Measurements from ENCODE around the gene SCN2B. TPM values are rescaled to one million over a fixed set of nuclear protein-coding genes. Genes with fewer than 3 reads are reported as not detected.

Gene SCN2B
- total and polyA plus RNA-seq, 10 of the 15 experiments (the other 5 are each of a cell fraction or from before 2014, with no cell fraction given) = 0.01 TPM; not detected in 9

- no peak for TF ChIP-seq ZNF274 (IDR thresholded peaks at IDR 0.05; ENCODE audit: insufficient read depth, insufficient read length)
- no peak for TF ChIP-seq IRF5 (IDR thresholded peaks at IDR 0.05; ENCODE audit: borderline replicate concordance)
- TF ChIP-seq HCFC1 (IDR thresholded peaks at IDR 0.05; ENCODE audit: low read length) = no peak
- TF ChIP-seq ESRRA (IDR thresholded peaks at IDR 0.05; ENCODE audit: low read length) = no peak
Observed at GRCh38 chr11:118142081-118142480, 34.4 kb downstream of the SCN2B start (continued).

- no peaks in the 10 kb centered on the region for H3K4me1 ChIP-seq (ENCODE audit: control insufficient read depth, insufficient read depth, low read length)
- no peak for TF ChIP-seq CEBPB (IDR thresholded peaks at IDR 0.05; ENCODE audit: borderline replicate concordance in 1 of 2, low read depth in 2 of 2, low read length in 2 of 2)
- no CpG with 5 or more reads among the region's 1 CpG for WGBS (ENCODE audit: insufficient coverage, insufficient replicate concordance, low lambda C conversion rate, missing lambda C conversion rate)
- ATAC-seq (no peak), FAIRE-seq (no peak), DNase-seq (ENCODE audit: low read depth, low spot score) (no peak)
- H3K9ac ChIP-seq (ENCODE audit: control insufficient read depth, insufficient read depth, low read length) = no peak overlapping the region
- H3K79me2 ChIP-seq (ENCODE audit: control insufficient read depth, insufficient read depth, low read length) = no peaks in the 10 kb centered on the region
- SMC1A ChIA-PET (ENCODE audit: uncharacterized antibody, unreplicated experiment) = interaction anchor here (0.5 to 1.0 kb wide), 2 partner anchors 32 to 48 kb away, joined by 3 read pairs; no protein-coding TSS in a partner anchor
- CTCF ChIA-PET = interaction anchor here (0.7 to 2.0 kb wide), 3 partner anchors 32 to 157 kb away, joined by 3 to 10 read pairs (median 3); no protein-coding TSS in a partner anchor
- POLR2A ChIA-PET = interaction anchor here (0.6 kb wide), 1 partner anchor 147 kb away, joined by 5 read pairs; no protein-coding TSS in a partner anchor
- no peaks in the 10 kb centered on the region for H3K36me3 ChIP-seq (ENCODE audit: control insufficient read depth in 2 of 2, insufficient read depth in 2 of 2, low read length in 1 of 2)
- no TSS peak for BruUV-seq (replicated peaks)
- H2AFZ ChIP-seq (ENCODE audit: control insufficient read depth, low read depth, low read length) = no peak overlapping the region
- RAD21 ChIA-PET (ENCODE audit: unreplicated experiment) = interaction anchor here (0.6 to 1.0 kb wide), 4 partner anchors 14 to 508 kb away, joined by 3 read pairs; no protein-coding TSS in a partner anchor
- H3K4me2 ChIP-seq (ENCODE audit: control insufficient read depth, insufficient read depth) = no peak overlapping the region
- H3K9me3 ChIP-seq (replicated peaks; ENCODE audit: control insufficient read depth, insufficient read depth, low read length) = no peaks in the 10 kb centered on the region
- peaks cover 6 to 9% of the 10 kb centered on the region in 2 experiments for H3K27me3 ChIP-seq (replicated peaks in 1 of 2; ENCODE audit: control insufficient read depth in 2 of 2, insufficient read depth in 2 of 2, low read length in 1 of 2)
- no peaks in the 10 kb centered on the region for H4K20me1 ChIP-seq (ENCODE audit: control insufficient read depth, insufficient read depth)
- intact Hi-C loops (cut with micrococcal nuclease; ENCODE audit: unreplicated experiment) = no loop called here
- H3K27ac ChIP-seq (ENCODE audit: control insufficient read depth, insufficient read depth) = no peak overlapping the region
- H3K4me3 ChIP-seq = no peak overlapping the region
- in situ Hi-C loops (cut with MboI) = no loop called here
Observed at GRCh38 chr11:118139578-118139977, 36.9 kb downstream of the SCN2B start.
